Activated naive CD8-positive, alpha-beta T cell treated with anti-CD3 and anti-CD28 coated beads, Interleukin-2, amount 10 ng/mL, durations not matched to agents 7 days and 5 days (primary cell): ENCODE data around the gene ZBTB16. TPM values are rescaled to one million over a fixed set of nuclear protein-coding genes. Genes with fewer than 3 reads are reported as not detected.

Experiments
- ATAC-seq: fragments of 150-1000 bp; cut with Tn5 transposase; one replicate; pipeline ENCODE4 v1.10.0; 2021; ENCODE audit warnings: low read depth, moderate library complexity
- POLR2A ChIA-PET: fragments of 350-600 bp; sonication (Branson Sonifier 250); formaldehyde crosslinking; loops from one replicate; lab custom pipeline; 2021; ENCODE audit warnings: antibody characterized with exemption; lab: Charles Lee
- DNase-seq: peaks from one replicate; pipeline ENCODE4 v3.0.0; 2021
- H3K27ac Mint-ChIP-seq: one replicate; pipeline ENCODE4 v1.8.0; 2022; ENCODE audit warnings: mild to moderate bottlenecking, mixed read lengths
- H3K27me3 Mint-ChIP-seq: one replicate; pipeline ENCODE4 v1.8.0; 2022; ENCODE audit warnings: mild to moderate bottlenecking, moderate library complexity, mixed read lengths
- H3K36me3 Mint-ChIP-seq: one replicate; pipeline ENCODE4 v1.8.0; 2021; ENCODE audit warnings: mild to moderate bottlenecking, mixed read lengths
- H3K4me1 Mint-ChIP-seq: one replicate; pipeline ENCODE4 v1.8.0; 2021; ENCODE audit warnings: mixed read lengths
- H3K4me3 Mint-ChIP-seq: one replicate; pipeline ENCODE4 v1.8.0; 2022; ENCODE audit warnings: mild to moderate bottlenecking, moderate library complexity, mixed read lengths
- H3K9me3 Mint-ChIP-seq: one replicate; pipeline ENCODE4 v1.8.0; 2021; ENCODE audit warnings: mixed read lengths
- total RNA-seq, 2 experiments: library from RNA; stranded (reverse); gene quantifications; one replicate each; pipeline ENCODE4 v1.2.3, GENCODE V29; 2021

Gene ZBTB16
- total RNA-seq, 2 experiments from 2014 or later, result 13.1 to 14.6 TPM

DNA sequence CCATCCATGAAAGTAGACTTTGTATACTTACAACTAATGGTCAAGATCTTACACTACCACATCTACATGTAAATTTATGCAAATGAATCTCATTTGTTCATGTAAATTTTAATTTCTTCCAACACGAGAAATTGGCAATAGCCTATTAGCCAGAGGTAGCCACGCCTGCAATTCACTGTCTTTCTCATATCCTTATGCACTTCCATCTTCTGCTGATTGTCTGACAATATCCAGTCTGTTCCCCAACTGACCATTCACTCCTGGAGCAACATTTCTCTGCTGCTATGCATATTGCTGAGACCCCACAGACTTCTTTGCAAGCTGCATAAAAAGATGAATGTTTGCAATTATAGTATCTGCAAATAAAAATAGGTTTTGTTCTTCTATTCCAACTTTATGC lies 239.2 kb downstream of the ZBTB16 start:
- Mint-ChIP-seq H3K27me3 (peaks cover 16% of the 10 kb centered on the region), H3K4me1 (no peaks in the 10 kb centered on the region), H3K9me3 (peaks cover 9% of the 10 kb centered on the region), H3K27ac (no peak overlapping the region), H3K36me3 (no peaks in the 10 kb centered on the region), H3K4me3 (no peak overlapping the region)
- DNase-seq, result no peak
- POLR2A ChIA-PET, result no interaction called here
- no peak for ATAC-seq

Other genes with a start within 250 kb of the ZBTB16 start
- 10 to 100 TPM; 43.0 to 44.9 TPM for gene USP28, start 184.1 kb upstream of the ZBTB16 start, total RNA-seq
- not detected for gene HTR3B, start 154.9 kb upstream of the ZBTB16 start, total RNA-seq
- gene HTR3A, start 84.6 kb upstream of the ZBTB16 start, total RNA-seq, result not detected
- gene NNMT, start 236.7 kb downstream of the ZBTB16 start, total RNA-seq, result not detected